DND-41 (cell line): Measurements from ENCODE around the gene OMA1.

ENCODE experiments used
- EZH2 ChIP-seq: IDR thresholded peaks from 3 replicates; pipeline ENCODE4 v1.6.1; 2012; ENCODE audit warnings: borderline replicate concordance, low read depth, mild to moderate bottlenecking, moderate library complexity, low read length, inconsistent platforms; ENCODE audit not compliant: severe bottlenecking
- TF ChIP-seq, protein P1 (sequence below): IDR thresholded peaks from 2 replicates; pipeline ENCODE4 v1.5.1; 2012; ENCODE audit warnings: borderline replicate concordance, low read length, moderate library complexity, mild to moderate bottlenecking; ENCODE audit not compliant: poor library complexity, severe bottlenecking; ENCODE audit errors: extremely low read depth

DNA sequence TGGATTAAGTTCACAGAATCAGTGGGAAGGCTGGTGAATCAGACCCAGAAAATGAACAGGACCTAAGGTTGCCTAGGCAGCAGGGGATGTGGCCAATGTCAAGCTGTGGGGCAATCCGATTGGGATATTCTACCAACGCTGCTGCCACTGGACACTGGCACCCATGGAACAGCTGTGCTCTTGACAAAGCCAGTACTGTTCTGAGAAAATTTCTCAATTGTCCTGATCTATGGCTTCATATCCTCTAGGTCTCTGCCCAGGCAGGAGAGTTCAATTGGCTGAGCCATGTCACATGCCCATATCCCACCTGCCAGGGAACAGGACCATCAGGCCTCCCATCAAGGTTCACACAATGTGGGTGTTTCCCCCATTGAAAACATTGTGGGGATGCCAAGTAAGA is 24.3 kb upstream of the OMA1 start:
- TF ChIP-seq, protein P1, sequence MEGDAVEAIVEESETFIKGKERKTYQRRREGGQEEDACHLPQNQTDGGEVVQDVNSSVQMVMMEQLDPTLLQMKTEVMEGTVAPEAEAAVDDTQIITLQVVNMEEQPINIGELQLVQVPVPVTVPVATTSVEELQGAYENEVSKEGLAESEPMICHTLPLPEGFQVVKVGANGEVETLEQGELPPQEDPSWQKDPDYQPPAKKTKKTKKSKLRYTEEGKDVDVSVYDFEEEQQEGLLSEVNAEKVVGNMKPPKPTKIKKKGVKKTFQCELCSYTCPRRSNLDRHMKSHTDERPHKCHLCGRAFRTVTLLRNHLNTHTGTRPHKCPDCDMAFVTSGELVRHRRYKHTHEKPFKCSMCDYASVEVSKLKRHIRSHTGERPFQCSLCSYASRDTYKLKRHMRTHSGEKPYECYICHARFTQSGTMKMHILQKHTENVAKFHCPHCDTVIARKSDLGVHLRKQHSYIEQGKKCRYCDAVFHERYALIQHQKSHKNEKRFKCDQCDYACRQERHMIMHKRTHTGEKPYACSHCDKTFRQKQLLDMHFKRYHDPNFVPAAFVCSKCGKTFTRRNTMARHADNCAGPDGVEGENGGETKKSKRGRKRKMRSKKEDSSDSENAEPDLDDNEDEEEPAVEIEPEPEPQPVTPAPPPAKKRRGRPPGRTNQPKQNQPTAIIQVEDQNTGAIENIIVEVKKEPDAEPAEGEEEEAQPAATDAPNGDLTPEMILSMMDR: no peak
- TF ChIP-seq EZH2: no peak
